ENCODE measurements around the gene ATXN7L1.
"Not testable (repeated sequence)": the region's sequence is repeated elsewhere in the genome, so short reads cannot be mapped to it uniquely, and the experiment has no call there.

The ATXN7L1 gene

DNA sequence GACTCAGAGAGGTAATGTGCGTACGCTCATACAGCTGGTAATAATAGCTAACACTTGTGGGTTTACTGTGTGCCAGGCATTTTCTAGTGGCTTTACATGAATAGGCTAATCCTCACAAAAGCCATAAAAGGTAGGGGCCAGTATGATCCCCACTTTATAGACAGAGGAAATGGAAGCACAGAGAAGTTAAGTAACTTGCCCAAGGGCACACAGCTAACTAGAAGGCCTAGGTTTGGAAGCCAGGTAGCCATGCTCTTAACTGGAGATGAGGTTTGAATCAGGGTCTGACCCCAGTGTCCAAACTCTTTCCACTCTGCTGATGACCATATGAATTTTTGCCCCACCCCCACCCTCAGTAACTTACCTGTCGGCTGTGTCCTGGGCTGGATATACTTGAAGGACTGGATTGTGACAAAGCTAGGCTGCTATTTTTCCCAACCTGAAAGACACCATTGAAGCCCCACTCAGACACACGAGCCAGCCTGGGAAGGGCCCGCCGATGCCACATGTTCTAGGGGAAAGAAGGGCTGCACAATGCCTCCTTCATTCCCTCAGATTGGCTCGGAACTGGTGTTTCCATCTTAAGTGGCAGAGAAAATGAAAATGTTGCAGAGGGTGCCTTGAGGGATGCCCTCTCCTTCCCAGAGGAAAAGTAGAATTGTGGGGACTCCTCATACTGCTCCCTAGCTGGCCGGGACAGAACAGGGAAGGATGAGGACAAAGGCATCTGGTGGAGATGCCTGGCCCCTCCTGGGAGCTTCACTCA, 266.1 kb downstream of the ATXN7L1 start:
- TF ChIP-seq ZNF274 (IDR thresholded peaks at IDR 0.05; ENCODE audit: low read depth, low read length), result no peak
- no peak overlapping the region for H3K4me3 ChIP-seq (ENCODE audit: low read length)

DNA sequence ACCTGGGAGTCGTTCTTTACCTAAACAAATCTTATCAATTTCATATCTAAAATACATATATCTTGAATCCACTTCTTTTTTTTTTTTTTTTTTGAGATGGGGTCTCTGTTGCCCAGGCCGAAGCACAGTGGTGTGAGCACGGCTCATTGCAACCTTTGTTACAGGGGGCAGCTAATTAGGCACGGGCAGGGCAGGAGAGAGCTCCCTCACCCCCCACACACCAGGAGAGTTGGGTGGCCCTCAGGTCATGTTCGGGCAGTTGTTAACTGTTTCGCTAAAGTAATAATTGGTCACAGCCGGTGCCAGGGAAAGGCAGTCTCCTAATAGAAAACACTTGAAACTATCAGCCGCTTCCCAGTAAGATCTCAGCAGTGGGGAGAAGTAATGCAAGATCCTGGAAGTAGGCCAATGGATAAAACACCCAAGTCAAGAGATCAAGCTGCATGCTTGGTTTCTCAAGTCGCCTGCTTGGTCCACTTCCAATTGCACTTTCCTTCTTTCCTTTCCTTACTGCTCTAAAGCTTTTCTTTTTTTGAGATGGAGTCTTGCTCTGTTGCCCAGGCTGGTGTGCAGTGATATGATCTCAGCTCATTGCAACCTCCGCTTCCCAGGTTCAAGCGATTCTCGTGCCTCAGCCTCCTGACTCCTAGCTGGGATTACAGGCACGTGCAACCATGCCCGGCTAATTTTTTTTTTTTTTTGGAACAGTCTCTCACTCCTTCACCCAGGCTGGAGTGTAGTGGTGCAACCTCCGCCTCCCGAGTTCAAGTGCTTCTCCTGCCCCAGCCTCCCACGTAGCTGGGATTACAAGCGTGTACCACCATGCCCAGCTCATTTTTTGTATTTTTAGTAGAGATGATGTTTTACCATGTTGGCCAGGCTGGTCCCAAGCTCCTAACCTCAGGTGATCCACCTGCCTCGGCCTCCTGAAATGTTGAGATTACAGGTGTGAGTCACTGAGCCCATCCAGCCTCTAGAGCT, 273.8 kb downstream of the ATXN7L1 start:
- no peak overlapping the region for H3K4me3 ChIP-seq (ENCODE audit: low read length)
- TF ChIP-seq ZNF274 (IDR thresholded peaks at IDR 0.05; ENCODE audit: low read depth, low read length), result no peak

DNA sequence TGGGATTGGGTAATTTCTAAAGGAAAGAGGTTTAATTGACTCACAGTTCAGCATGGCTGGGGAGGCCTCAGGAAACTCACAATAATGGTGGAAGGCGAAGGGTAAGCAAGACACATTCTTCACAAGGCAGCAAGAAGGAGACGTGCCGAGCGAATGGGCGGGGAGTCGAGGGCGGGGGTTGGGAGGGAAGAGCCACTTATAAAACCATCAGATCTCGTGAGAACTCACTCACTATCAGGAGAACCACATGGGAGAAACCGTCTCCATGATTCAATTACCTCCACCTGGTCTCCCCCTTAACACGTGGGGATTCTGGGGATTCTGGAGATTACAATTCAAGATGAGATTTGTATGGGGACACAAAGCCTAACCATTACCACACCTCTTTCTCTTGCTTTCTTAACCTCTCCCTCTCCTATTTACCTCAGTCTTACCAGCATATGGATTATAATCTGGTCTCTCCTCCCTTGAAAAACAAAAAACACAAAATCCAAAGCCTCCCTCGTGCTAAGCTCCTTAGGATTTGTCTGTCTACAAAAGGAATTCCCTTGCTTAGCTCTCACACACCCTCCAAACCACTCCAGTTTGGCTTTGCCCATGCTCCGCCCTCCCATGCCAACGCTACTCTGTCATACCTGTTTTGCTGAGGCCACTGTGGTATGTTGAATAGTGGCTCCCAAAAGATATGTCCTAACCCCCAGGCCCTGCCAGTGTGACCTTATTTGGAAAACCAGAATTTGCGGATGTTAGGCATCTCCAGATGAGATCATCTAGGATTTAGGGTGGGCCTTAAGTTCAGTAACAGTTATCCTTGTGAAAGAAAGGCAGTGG, 275.5 kb downstream of the ATXN7L1 start:
- TF ChIP-seq ZNF274 (IDR thresholded peaks at IDR 0.05; ENCODE audit: low read depth, low read length), result no peak
- no peak overlapping the region for H3K4me3 ChIP-seq (ENCODE audit: low read length)

DNA sequence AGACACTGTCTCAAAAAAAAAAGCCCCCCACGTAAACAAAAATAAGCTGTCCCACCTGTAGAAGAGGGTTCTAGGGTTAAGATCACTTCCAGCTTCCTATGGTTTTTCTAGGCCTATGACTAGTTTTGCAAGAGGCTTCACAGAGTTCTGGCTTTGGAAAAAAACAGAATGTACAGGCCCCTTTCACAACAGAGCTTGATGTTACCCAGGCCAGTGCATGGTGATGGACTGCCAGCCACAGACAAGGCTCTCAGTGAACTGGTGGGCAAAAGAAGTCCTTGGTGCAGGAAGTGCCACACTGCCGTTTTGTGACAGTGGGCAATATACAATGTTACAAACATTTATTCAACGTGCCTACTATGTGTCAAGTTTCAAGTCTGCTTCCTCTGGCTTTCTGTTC, 276.8 kb downstream of the ATXN7L1 start:
- H3K4me3 ChIP-seq (ENCODE audit: low read length), result no peak overlapping the region
- no peak for TF ChIP-seq ZNF274 (IDR thresholded peaks at IDR 0.05; ENCODE audit: low read depth, low read length)

DNA sequence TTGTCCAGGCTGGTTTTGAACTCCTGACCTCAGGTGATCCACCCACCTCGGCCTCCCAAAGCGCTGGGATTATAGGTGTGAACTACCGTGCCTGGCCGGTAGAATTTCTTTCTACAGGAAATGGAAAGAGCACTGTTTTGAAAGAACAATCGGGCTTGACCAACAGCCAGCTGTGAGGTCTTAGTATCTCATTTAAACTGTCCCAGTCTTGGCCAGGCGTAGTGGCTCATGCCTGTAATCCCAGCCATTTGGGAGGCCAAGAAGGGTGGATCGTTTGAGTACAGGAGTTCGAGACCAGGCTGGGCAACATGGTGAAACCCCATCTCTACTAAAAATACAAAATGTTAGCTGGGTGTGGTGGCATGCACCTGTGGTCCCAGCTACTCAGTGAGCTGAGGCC, 277.3 kb downstream of the ATXN7L1 start:
- H3K4me3 ChIP-seq (ENCODE audit: low read length), result not testable (repeated sequence)

DNA sequence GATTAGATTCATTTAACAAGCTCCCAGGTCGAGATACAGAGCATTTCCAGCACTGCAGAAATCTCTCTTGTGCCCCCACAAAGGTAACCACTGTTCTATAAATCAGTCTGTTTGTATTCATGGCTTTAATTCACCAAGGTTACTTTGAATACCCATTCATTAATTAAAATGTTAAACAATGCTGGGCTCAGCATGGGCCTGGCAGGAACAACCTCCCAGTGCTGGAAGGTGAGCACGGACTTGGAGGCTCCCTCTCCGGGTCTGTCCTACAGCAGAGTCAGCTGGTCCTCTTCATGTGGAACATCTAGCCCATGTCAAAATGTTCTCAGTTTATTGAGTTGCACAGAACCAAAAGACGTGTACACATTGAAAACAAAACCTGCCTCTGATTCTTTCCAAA, 279.5 kb downstream of the ATXN7L1 start:
- H3K4me3 ChIP-seq (ENCODE audit: low read length), result no peak overlapping the region
- TF ChIP-seq ZNF274 (IDR thresholded peaks at IDR 0.05; ENCODE audit: low read depth, low read length), result no peak

DNA sequence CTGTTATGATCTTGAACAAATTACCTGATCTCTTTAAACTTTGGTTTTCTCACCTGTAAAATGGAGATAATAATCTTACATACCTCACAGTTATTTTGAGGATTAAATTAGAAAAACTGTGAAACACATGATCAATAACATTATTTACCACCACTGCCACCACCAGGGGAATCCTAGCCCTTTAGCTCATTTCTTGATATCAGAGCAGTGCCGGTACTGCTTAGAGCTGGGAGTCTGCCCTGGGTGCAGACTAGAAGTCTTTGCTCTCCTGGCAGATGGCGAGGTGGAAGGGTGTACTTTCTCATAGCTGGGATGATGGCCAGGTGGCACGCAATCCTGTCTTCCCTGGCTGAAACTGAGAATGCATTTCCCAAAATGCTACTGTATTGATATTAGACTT, 282.4 kb downstream of the ATXN7L1 start:
- TF ChIP-seq ZNF274 (IDR thresholded peaks at IDR 0.05; ENCODE audit: low read depth, low read length), result no peak
- no peak overlapping the region for H3K4me3 ChIP-seq (ENCODE audit: low read length)

DNA sequence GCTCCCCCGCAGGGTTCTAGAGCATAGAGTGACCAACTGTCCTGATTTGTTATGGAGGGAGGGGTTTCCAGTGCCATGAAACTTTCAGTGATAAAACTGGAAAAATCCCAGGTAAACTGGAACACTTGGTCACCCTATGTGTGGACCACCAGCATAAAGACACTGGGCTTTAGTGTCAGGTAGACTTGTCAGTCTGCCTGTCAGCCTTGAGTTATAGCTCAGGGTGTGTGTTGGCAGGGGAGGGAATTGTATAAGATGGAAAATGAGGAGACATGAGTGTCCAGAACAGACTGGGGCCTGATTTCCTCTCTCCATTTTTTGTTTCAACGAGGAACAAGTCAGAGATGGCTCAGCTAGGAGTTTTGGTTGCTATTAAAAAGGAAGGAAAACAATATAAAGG, 284.9 kb downstream of the ATXN7L1 start:
- no peak for TF ChIP-seq ZNF274 (IDR thresholded peaks at IDR 0.05; ENCODE audit: low read depth, low read length)
- H3K4me3 ChIP-seq (ENCODE audit: low read length), result no peak overlapping the region

DNA sequence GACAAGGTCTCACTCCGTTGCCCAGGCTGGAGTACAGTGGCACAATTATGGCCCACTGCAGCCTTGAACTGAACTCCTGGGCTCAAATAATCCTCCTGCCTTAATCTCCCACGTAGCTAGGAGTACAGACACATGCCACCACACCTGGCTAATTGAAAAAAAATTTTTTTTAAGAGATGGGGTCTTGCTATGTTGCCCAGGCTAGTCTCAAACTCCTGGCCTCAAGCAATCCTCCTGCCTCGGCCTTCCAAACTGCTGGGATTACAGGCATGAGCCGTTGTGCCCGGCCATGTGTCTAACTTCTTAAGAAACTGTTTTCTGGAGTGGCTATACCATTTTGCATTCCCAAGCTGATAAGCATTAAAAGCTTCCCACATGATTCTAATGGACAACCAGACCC, 285.6 kb downstream of the ATXN7L1 start:
- H3K4me3 ChIP-seq (ENCODE audit: low read length), result no peak overlapping the region
- TF ChIP-seq ZNF274 (IDR thresholded peaks at IDR 0.05; ENCODE audit: low read depth, low read length), result no peak

DNA sequence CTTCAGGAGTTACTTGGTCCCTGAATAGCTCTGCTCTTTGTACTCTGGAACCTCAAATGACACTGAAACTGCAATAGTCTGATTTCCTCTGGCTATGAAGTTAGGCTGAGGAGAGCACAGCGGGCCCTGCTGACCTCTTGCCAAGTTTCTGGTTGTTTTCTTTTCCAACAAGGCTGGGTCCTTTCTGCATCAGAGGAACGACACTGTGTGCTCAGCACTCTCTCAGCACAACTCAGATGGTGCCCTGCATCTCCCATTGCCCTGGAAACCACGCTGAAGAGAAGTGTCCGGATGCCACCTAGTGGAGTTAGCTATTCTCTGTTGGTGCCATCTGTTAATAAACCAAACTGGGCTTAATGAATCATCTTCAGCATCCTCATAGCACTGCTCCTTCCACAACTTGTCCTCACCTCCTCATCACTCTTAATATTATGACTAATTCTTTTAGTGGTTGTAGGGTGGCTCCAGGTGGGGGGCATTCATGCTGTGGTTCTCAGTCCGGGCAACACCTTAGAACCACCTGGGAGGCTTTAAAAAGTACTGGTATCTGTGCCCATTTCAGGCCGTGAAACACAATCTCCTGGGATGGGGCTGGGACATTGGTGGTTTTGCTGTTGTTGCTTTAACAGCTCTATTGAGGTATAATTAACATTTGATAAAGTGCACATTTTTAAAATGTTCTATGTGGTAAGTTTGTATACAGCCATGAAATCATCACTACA, 286.9 kb downstream of the ATXN7L1 start:
- no peak for TF ChIP-seq ZNF274 (IDR thresholded peaks at IDR 0.05; ENCODE audit: low read depth, low read length)
- no peak overlapping the region for H3K4me3 ChIP-seq (ENCODE audit: low read length)

DNA sequence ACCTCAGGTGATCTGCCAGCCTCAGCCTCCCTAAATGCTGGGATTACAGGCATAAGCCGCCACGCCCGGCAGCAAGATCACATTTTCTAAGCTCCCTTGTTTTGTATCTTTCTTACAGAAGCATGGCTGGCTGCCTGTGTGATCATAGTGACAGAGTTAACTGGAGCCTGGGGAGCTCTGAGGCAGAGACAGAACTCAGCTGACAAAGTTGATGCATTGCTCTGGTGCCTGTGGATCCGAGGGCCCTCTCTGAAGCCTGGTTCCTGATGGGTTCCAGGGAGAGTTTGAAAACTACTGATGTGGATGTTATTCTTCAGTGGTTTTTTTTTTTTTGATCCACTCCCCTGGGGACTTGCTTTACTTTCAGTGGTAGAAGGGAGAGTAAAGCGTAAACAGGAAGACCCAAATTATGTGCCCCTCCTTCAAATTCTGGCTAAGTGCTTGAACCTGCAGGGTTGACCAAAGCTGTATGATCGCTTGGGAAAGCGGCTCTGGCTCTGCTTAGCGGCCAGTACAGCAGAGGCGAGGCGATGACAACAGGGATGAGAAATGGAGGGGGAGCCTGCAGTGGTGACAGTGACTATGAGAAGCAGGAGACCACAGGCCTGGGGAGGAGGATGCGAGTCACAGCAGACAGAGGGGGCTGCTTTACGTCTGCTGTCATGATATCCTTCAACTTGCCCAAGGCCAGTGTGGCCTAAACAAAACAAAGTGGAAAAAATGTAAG, 288.3 kb downstream of the ATXN7L1 start:
- H3K4me3 ChIP-seq (ENCODE audit: low read length), result no peak overlapping the region
- no peak for TF ChIP-seq ZNF274 (IDR thresholded peaks at IDR 0.05; ENCODE audit: low read depth, low read length)

DNA sequence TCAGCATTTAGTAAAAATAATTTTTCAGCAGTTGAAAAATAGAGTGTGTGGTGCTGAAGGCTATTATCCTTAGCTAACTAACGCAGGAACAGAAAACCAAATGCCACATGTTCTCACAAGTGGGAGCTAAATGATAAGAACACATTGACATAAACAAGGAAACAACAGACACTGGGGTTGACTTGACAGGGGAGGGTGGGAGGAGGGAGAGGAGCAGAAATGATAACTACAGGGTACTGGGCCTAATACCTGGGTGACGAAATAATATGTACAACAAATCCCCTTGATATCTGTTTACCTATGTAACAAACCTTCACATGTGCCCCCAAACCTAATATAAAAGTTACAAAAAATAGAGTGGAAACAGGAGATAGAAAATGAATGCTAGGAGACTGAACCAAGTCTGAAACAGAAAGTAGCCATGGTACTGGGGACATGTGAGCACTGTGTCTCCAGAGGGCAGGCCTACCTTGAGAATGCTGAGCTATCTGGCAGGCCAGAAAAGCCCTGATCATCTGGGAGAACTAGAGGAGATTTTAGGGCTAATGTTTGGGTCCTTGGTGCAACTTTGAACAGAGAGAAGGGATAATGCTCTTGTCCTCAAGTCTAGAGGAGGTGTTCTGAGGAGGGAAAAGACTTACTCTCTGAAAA, 290.4 kb downstream of the ATXN7L1 start:
- H3K4me3 ChIP-seq (ENCODE audit: low read length), result no peak overlapping the region
- no peak for TF ChIP-seq ZNF274 (IDR thresholded peaks at IDR 0.05; ENCODE audit: low read depth, low read length)

DNA sequence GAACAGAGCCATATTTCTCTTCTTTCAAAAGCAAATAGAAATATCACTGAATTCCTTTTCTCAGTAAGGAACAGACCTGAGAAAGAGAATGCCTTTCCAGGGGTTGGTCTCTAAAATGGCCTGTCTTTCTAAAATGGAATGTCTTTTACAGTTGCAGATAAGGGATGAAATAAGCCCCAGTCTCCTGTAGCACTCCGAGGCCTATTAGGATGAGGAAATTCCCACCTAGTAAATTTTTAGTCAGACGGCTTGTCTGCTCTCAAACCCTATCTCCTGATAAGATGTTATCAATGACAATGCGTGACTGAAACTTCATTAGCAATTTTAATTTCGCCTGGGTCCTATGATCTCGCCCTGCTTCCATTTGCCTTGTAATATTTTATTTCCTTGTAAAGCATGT, 292.2 kb downstream of the ATXN7L1 start:
- H3K4me3 ChIP-seq (ENCODE audit: low read length), result no peak overlapping the region
- TF ChIP-seq ZNF274 (IDR thresholded peaks at IDR 0.05; ENCODE audit: low read depth, low read length), result no peak

All from GM08714 (cell line).